ACHN (cell line): Measurements from ENCODE around the gene POMT1.
"Not testable (repeated sequence)": the region's sequence is repeated elsewhere in the genome, so short reads cannot be mapped to it uniquely, and the experiment has no call there.

Experiments
- DNase-seq: peaks from one replicate; pipeline ENCODE4 v3.0.0-alpha.2; 2015
- in situ Hi-C: cut with HindIII; loops from 2 replicates; pipeline ENCODE4 v1.10.0; 2017; ENCODE audit warnings: low sequenced_read_pairs, low pct_ligation_motif_present, low pct_unique_long_range_greater_than_20kb

The POMT1 gene, protein sequence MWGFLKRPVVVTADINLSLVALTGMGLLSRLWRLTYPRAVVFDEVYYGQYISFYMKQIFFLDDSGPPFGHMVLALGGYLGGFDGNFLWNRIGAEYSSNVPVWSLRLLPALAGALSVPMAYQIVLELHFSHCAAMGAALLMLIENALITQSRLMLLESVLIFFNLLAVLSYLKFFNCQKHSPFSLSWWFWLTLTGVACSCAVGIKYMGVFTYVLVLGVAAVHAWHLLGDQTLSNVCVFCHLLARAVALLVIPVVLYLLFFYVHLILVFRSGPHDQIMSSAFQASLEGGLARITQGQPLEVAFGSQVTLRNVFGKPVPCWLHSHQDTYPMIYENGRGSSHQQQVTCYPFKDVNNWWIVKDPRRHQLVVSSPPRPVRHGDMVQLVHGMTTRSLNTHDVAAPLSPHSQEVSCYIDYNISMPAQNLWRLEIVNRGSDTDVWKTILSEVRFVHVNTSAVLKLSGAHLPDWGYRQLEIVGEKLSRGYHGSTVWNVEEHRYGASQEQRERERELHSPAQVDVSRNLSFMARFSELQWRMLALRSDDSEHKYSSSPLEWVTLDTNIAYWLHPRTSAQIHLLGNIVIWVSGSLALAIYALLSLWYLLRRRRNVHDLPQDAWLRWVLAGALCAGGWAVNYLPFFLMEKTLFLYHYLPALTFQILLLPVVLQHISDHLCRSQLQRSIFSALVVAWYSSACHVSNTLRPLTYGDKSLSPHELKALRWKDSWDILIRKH

DNA sequence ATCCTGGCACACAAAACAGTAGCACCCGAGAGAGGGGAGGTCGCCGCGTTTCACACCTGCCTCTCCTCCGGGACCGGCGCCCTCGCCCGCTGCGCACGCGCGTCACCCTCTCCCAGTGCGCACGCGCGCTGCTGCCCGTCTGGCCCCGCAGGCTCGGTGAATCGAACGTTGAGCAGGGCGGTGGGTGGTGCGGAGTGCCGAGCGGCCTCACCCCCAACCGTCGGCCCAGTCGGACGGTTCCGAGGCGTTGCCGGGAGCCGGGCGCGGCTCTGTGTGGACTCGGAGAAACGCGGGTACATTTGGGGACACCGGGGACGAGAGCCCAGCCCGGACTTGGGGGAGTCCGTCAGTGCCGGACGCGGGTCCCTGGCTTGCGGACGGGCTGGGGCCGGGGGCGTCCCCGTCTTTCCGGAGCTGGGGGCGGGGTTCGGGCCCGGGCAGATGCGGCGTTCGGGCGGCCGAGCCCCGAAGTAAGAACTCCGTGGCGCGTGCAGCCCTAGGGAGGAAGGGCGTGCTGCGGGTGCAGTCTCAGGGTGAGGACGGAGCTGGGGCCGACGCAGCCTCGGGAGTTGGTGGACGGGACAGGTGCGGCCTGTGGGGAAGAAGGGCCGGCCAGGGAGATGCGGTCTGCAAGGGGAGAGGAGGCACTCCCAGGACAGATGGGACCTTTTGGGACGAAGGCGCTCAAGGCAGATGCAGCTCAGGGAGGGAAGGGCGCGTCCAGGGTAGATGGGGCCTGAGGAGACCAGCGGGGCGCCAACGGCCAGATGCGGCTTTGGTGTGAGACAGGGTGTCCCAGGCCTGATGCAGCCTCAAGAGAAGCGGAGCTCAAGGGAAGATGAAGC, at the start of gene POMT1:
Gene POMT1 (plus strand): TSS at position 138 of the 845 bp plus-strand sequence. CDS start 1,301 bp downstream, outside the sequence.
- DNase-seq, result peak; percentile 80
- in situ Hi-C loops, result no loop called here

GRCh38 chr9:131454028-131454427, 48.7 kb upstream of the POMT1 start:
- in situ Hi-C loops, result no loop called here

DNA sequence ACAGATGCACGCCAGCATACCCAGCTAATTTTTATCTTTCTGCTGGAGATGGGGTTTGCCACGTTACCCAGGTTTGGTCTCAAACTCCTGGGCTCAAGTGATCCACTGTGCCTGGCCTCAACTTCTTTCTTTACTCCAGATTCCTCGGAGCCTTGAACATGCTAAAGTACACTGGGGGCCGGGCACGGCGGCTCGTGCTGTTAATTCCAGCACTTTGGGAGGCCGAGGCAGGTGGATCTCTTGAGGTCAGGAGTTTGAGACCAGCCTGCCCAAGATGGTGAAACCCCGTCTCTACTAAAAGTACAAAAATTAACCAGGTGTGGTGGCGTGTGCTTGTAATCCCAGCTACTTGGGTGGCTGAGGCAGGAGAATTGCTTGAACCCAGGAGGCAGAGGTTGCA, 47.1 kb upstream of the POMT1 start:
- DNase-seq, in situ Hi-C loops: not testable (repeated sequence)

More at GRCh38 chr9:131454028-131454427, 48.7 kb upstream of the POMT1 start:
- DNase-seq, result no peak

DNA sequence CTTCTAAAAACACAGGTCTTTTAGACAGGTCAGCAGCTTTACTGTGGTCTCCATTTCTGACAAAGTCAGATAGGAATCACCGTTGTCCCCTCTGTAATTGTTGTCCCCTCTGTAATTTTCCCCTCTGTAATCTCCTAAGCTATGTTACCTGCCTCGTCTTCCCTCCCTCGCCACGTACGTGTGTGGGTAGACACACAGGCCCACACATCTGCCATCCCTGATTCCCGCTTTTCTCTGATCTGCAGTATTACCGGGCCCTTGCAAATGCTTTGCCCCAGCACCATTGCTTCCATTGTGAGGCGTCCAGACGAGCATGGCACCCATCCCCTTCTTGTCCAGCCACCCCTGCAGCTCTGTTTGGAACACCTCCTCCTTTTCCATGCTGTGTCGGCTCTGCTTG, 45.0 kb upstream of the POMT1 start:
- in situ Hi-C loops, result no loop called here
- DNase-seq, result no peak

GRCh38 chr9:131459056-131459455, 43.7 kb upstream of the POMT1 start:
- no peak for DNase-seq
- in situ Hi-C loops, result no loop called here

GRCh38 chr9:131461166-131461565, 41.6 kb upstream of the POMT1 start:
- DNase-seq, result no peak
- in situ Hi-C loops, result no loop called here

- no peak for DNase-seq
- in situ Hi-C loops, result no loop called here
These were observed 38.2 kb upstream of the POMT1 start for GRCh38 chr9:131464354-131465000.

DNA sequence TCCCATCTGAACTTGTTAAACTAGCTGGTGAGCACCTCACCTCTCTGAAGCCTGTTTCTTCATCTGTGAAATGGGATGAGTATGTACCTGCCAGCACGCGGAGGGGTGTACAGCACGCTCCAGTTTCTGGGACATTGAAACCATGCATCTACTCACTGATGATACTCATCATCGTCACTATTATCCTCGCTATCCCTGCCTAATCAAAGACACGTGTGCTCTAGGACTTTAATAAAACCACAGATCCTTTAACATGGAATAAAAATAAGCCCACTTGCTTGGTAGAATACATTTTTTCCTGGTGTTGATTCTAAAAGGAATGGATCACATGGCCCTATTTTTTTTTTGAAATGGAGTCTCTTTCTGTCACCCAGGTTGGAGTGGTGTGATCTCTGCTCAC, 37.3 kb upstream of the POMT1 start:
- DNase-seq, result no peak
- in situ Hi-C loops, result no loop called here

DNA sequence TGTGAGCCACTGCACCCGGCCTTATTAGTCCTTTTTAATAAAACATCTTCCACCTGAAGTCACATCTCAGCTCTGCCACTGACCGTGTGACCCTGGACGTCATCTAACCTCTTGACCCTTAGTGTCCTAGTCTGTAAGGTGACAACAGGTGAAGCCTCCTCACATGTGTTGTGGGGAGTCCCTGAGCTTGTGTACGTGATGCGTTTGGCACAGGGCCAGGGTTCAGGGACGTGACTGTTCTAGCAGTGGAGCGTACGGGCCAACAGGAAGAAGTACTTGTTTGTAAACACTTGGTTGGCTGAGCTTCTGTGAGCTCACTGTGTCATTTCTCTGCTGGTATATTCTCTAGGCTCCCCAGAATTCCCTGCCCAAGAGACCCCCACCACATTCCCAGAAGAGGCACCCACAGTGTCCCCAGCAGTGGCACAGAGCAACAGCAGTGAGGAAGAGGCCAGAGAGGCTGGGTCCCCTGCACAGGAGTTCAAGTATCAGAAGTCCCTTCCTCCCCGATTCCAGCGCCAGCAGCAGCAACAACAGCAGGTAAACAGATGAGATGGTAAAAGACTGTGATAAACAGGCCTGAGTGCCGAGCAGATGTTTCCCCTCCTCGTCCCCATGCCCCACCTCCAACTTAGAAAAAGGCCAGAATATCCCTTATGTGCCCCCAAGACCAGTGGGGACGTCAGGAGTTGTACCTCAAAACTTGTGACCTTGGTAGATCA, 35.3 kb upstream of the POMT1 start:
- in situ Hi-C loops, result no loop called here

GRCh38 chr9:131468031-131468430, 34.7 kb upstream of the POMT1 start:
- in situ Hi-C loops, result no loop called here
- no peak for DNase-seq

More for the DNA sequence above, 35.3 kb upstream of the POMT1 start:
- DNase-seq, result no peak

GRCh38 chr9:131469356-131469755, 33.4 kb upstream of the POMT1 start:
- no peak for DNase-seq
- in situ Hi-C loops, result no loop called here

DNA sequence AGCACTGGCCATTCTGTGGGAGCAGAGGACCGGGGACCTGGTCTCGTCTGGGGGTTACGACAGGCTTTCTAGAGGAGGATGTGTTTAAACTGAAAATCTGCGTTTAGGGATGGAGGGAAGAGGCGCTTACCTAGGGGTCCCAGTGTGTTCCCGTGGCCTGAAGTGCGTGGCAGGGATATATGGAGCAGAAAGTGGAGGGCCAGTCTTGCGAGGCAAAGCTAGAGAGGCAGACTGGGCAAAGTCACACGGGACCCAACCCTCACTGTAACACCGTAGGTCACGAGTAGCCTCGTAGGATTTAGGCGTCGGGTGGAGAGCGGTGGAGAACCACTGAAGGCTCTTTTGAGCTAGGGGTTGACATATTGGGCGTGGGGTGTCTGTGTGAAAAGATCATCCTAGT, 32.8 kb upstream of the POMT1 start:
- DNase-seq, result no peak
- in situ Hi-C loops, result no loop called here

GRCh38 chr9:131470581-131470991, 32.1 kb upstream of the POMT1 start:
- DNase-seq, result no peak
- in situ Hi-C loops, result no loop called here

- in situ Hi-C loops, result not testable (repeated sequence)
These were observed 30.6 kb upstream of the POMT1 start for GRCh38 chr9:131472085-131472484.

GRCh38 chr9:131473198-131473885, 29.4 kb upstream of the POMT1 start:
- DNase-seq, result no peak
- in situ Hi-C loops, result no loop called here

More at GRCh38 chr9:131472085-131472484, 30.6 kb upstream of the POMT1 start:
- not testable (repeated sequence) for DNase-seq

DNA sequence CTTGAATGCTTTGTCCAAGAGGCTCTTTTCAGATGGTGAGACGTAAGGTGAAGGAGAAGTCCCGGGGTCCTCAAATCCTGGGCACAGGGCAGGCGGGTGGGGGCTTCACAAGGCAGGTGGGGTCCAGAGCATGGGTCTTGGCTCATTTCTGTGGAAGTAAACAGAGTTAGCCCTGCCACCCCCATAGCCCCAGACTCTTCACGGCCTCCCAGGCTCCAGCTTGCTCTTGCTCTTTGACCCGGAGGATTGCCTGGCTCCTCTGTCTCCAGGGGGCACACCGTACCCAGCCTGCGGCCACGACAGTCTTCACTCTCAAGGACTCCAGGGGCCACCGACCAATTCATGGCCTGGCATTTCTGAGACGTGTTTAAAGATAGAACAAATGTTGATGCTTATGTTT, 28.8 kb upstream of the POMT1 start:
- no peak for DNase-seq
- in situ Hi-C loops, result no loop called here

DNA sequence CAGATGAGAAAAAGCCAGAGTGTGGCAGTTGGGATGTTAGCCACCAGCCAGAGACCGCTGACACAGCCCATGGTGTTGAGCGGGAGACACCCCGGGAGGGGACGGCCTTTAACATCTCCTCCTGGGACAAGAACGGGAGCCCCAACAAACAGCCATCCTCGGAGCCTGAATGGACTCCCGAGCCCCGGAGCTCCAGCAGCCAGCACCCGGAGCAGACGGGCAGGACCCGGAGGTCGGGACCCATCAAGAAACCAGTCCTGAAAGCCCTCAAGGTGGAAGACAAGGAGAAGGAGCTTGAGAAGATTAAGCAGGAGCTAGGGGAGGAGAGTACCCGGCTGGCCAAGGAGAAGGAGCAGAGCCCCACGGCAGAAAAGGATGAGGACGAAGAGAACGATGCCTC, 28.0 kb upstream of the POMT1 start:
- in situ Hi-C loops, result no loop called here
- no peak for DNase-seq
